Measurements from ENCODE around the gene STX7. TPM values are rescaled to one million over a fixed set of nuclear protein-coding genes. Genes with fewer than 3 reads are reported as not detected.
A peak's percentile ranks its signal among the peaks of the same experiment; 100 is the strongest.
"Not testable (repeated sequence)": the region's sequence is repeated elsewhere in the genome, so short reads cannot be mapped to it uniquely, and the experiment has no call there.

Gene STX7
- total RNA-seq (10 to 100 TPM; 29.8 to 39.3 (median 31.5) TPM), polyA plus RNA-seq (10 to 100 TPM in 2 of 3 donors, 1 to 10 TPM in 1; 8.6 to 22.9 (median 17.7) TPM)
- long read RNA-seq, donor 1, full-length matches to known transcripts = 8 of 8 reads
- long read RNA-seq, donor 1, partial matches to known transcripts = 0 of 8 reads
- long read RNA-seq, donor 1, other reads (novel, unspliced or antisense) = 0 of 8 reads
- long read RNA-seq, donor 2, full-length matches to known transcripts = 9 of 9 reads
- long read RNA-seq, donor 2, partial matches to known transcripts = 0 of 9 reads
- long read RNA-seq, donor 2, other reads (novel, unspliced or antisense) = 0 of 9 reads
- long read RNA-seq, donor 3, full-length matches to known transcripts = 6 of 11 reads
- long read RNA-seq, donor 3, partial matches to known transcripts = 5 of 11 reads
- long read RNA-seq, donor 3, other reads (novel, unspliced or antisense) = 0 of 11 reads
- long read RNA-seq, donor 4 = 0 reads
- long read RNA-seq, donor 5, full-length matches to known transcripts = 9 of 9 reads
- long read RNA-seq, donor 5, partial matches to known transcripts = 0 of 9 reads
- long read RNA-seq, donor 5, other reads (novel, unspliced or antisense) = 0 of 9 reads
- long read RNA-seq, donor 6, full-length matches to known transcripts = 19 of 19 reads
- long read RNA-seq, donor 6, partial matches to known transcripts = 0 of 19 reads
- long read RNA-seq, donor 6, other reads (novel, unspliced or antisense) = 0 of 19 reads
- long read RNA-seq, donor 7, full-length matches to known transcripts = 9 of 14 reads
- long read RNA-seq, donor 7, partial matches to known transcripts = 5 of 14 reads
- long read RNA-seq, donor 7, other reads (novel, unspliced or antisense) = 0 of 14 reads
- long read RNA-seq, donor 8, full-length matches to known transcripts = 10 of 10 reads
- long read RNA-seq, donor 8, partial matches to known transcripts = 0 of 10 reads
- long read RNA-seq, donor 8, other reads (novel, unspliced or antisense) = 0 of 10 reads
- long read RNA-seq, donor 9, full-length matches to known transcripts = 4 of 4 reads
- long read RNA-seq, donor 9, partial matches to known transcripts = 0 of 4 reads
- long read RNA-seq, donor 9, other reads (novel, unspliced or antisense) = 0 of 4 reads
- long read RNA-seq, donor 10, full-length matches to known transcripts = 6 of 6 reads
- long read RNA-seq, donor 10, partial matches to known transcripts = 0 of 6 reads
- long read RNA-seq, donor 10, other reads (novel, unspliced or antisense) = 0 of 6 reads

- Histone ChIP-seq H3K4me3 (peak within 1 kb of the TSS; percentile 83 to 96 (median 92)), H3K9me3 (no peaks in the 10 kb centered on the region), H3K4me1 (peaks cover 15 to 54% (median 35%) of the 10 kb centered on the region in 4 donors), H3K36me3 (peaks cover 0 to 6% (median 5%) of the 10 kb centered on the region in 4 donors), H3K27me3 (no peaks in the 10 kb centered on the region), H3K27ac (peak within 1 kb of the TSS; percentile 86 to 95 (median 92))
- DNase-seq = peak; percentile 90 to 97
- WGBS, 5 donors = 0 to 1% (median 1%) methylated on average over 47 to 67 of the region's 67 CpGs
- intact Hi-C loops (cut with DNase I; ENCODE audit: low total_unique reads) = no loop called here
- TF ChIP-seq, protein P1, sequence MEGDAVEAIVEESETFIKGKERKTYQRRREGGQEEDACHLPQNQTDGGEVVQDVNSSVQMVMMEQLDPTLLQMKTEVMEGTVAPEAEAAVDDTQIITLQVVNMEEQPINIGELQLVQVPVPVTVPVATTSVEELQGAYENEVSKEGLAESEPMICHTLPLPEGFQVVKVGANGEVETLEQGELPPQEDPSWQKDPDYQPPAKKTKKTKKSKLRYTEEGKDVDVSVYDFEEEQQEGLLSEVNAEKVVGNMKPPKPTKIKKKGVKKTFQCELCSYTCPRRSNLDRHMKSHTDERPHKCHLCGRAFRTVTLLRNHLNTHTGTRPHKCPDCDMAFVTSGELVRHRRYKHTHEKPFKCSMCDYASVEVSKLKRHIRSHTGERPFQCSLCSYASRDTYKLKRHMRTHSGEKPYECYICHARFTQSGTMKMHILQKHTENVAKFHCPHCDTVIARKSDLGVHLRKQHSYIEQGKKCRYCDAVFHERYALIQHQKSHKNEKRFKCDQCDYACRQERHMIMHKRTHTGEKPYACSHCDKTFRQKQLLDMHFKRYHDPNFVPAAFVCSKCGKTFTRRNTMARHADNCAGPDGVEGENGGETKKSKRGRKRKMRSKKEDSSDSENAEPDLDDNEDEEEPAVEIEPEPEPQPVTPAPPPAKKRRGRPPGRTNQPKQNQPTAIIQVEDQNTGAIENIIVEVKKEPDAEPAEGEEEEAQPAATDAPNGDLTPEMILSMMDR (IDR thresholded peaks at IDR 0.05) = no peak
- TF ChIP-seq EP300 (IDR thresholded peaks at IDR 0.05) (no peak), POLR2AphosphoS5 (IDR thresholded peaks at IDR 0.05) (peak; percentile 57 to 91 (median 68)), POLR2A (IDR thresholded peaks at IDR 0.05) (peak in 1 of 4 donors; percentile 21)
These were observed at the start of gene STX7 for GRCh38 chr6:132512638-132513632. Gene STX7 (minus strand): TSS chr6:132513116. CDS start chr6:132503530, 9,586 bp downstream.

- H3K36me3 ChIP-seq; intact Hi-C loops (cut with DNase I; ENCODE audit: low total_unique reads); H3K27ac ChIP-seq; DNase-seq; H3K9me3 ChIP-seq; H3K4me3 ChIP-seq; H3K4me1 ChIP-seq; H3K27me3 ChIP-seq: not testable (repeated sequence)
- WGBS, 5 donors = 71 to 91% (median 83%) methylated on average over 3 of the region's 3 CpGs
These were observed 47.2 kb upstream of the STX7 start for GRCh38 chr6:132560087-132560486.

- no peak within 1 kb of the TSS for H3K4me3 ChIP-seq
- intact Hi-C loops (cut with DNase I; ENCODE audit: low total_unique reads) = no loop called here
- 91 to 98% (median 92%) methylated on average over 2 of the region's 2 CpGs for WGBS, 5 donors
- H3K4me1 ChIP-seq = no peaks in the 10 kb centered on the region
- H3K36me3 ChIP-seq = no peaks in the 10 kb centered on the region
- H3K27ac ChIP-seq = no peak within 1 kb of the TSS
- DNase-seq = no peak
- H3K9me3 ChIP-seq = no peaks in the 10 kb centered on the region
- TF ChIP-seq POLR2AphosphoS5 (IDR thresholded peaks at IDR 0.05) (no peak), EP300 (IDR thresholded peaks at IDR 0.05) (no peak), POLR2A (IDR thresholded peaks at IDR 0.05) (no peak)
- H3K27me3 ChIP-seq = no peaks in the 10 kb centered on the region
These were observed 39.5 kb upstream of the STX7 start, which contains the start of gene TAAR8 for GRCh38 chr6:132552372-132552771. Gene TAAR8 (plus strand): TSS chr6:132552672. CDS start chr6:132552693, 21 bp downstream.

DNA sequence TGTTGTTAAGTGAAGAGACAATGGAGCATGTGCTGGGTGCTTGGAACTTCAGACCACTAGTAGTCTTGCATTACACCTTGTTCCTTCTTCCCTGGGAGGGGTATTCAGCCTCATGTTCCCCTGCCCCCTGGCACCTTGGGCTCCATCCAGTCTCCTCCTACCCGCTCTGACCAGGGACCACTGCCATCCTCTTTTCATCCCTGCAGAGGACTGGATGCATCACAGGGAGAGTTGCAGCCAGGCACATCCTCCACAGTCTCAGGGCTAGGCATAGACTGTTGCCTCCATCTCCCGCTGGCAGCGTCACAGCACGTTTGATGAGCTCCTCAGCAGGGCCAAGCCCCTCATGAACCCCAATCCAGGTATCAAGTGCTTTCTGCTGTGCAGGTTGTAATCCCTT is 38.3 kb upstream of the STX7 start:
- no peak for DNase-seq
- no peak for TF ChIP-seq EP300 (IDR thresholded peaks at IDR 0.05)
- TF ChIP-seq, protein P1 (IDR thresholded peaks at IDR 0.05) = no peak
- TF ChIP-seq POLR2A (IDR thresholded peaks at IDR 0.05) = no peak
- TF ChIP-seq POLR2AphosphoS5 (IDR thresholded peaks at IDR 0.05) = no peak
- Histone ChIP-seq H3K9me3 (no peaks in the 10 kb centered on the region), H3K36me3 (no peaks in the 10 kb centered on the region), H3K27me3 (no peaks in the 10 kb centered on the region), H3K27ac (no peak overlapping the region), H3K4me1 (no peaks in the 10 kb centered on the region), H3K4me3 (no peak overlapping the region)
- WGBS, 5 donors = 76 to 94% (median 85%) methylated on average over 3 to 4 of the region's 4 CpGs
- intact Hi-C loops (cut with DNase I; ENCODE audit: low total_unique reads) = no loop called here

Data from stomach (tissue), 19 donors.